GM18511 (cell line): ENCODE data around the gene ZNF384.
A peak's percentile ranks its signal among the peaks of the same experiment; 100 is the strongest.

Source experiments
- ATAC-seq: cut with Tn5 transposase; IDR thresholded peaks from one replicate; pipeline ENCODE4 v1.9.1; 2021; ENCODE audit warnings: mild to moderate bottlenecking, moderate library complexity; ENCODE audit not compliant: unreplicated experiment

The ZNF384 gene

DNA sequence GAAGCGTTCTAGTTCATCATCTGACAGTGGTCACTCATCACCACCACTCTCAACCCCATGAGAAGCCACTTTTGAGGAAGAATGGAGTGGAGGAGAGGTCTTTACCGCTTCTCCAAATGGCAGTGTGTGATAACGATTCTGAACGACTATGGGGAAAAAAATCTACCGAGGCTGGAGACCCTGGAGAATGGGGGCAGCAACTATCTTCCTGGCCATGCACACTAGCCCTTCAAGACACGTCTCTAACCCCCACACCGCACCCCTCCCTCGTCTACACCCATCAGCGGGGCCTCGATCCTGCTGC is 26.6 kb downstream of the ZNF384 start:
- peak; percentile 45 for ATAC-seq

GRCh38 chr12:6653987-6654386 is 35.2 kb downstream of the ZNF384 start:
- no peak for ATAC-seq

- ATAC-seq: no peak
Measured at GRCh38 chr12:6653342-6653741, 35.8 kb downstream of the ZNF384 start.

DNA sequence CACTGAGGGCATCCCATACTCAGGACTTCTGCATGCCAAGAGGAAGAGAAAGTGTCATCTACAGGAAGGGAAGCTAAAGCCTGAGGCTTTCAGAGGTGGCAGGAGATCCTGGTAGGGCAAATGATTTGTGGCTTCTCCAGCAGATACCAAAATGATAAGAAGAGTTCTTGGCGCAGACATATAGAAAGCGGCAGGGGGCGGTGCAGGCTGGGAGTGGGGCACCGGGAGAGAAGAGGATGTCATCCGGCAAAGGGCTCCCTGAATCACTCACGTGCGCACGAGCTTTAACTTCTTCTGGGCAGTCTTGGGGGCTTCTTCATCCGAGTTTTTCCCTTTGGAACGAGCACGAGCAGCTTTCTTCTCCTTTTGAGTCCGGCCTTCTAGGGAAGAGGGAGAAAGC is 36.8 kb downstream of the ZNF384 start:
- no peak for ATAC-seq

DNA sequence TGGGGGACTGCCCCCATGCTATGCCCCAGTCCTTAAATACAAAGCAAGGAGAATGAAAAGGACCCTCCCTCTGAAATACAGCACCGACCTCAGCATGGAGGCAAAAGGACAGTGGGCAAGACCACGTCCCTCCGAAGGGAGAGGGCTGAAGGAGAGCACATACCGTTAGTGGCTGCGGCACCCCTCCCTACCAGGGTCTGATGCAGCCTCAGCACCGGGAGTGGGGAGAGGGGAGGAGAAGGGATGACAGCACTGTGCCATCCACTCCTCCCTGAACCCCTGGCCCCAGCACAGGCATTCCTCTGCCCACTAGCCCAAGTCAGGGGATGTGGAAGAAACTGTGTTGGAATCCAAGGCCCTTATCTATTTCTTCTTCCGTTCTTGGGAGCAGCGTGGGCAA is 38.3 kb downstream of the ZNF384 start:
- ATAC-seq: no peak

DNA sequence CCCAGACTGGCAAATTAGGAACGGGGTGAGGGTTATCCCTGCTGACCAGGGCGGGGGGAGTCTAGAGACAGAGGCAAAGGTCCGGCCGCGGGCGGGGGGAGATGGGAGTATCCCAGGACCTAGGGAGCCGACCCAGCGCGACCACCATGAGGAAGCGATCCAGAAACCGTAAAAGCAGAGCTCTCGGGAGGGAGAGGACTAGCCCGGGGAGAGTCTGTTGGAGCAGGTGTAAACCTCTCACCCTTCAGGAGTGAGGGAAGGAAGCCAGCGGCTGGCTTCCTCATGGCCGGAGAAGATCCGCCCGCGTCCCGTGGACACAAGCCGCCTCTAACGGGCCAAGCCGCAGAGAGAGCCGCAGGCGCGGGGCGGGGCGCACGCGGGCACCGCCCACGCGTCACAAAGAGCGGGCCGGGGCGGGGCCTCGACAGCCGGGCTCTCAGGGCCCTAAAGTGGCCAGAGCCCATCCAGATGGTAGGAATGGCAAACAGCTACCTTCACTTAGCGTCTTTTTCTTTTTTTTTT is 42.0 kb downstream of the ZNF384 start, which contains the start of gene ACRBP:
Gene ACRBP, minus strand, starts transcription at position 350 of the 522 bp plus-strand sequence. Its CDS starts 66 bp downstream, at position 284.
- ATAC-seq: no peak

- ATAC-seq: no peak
Measured at GRCh38 chr12:6646276-6647082, 42.7 kb downstream of the ZNF384 start.

- no peak for ATAC-seq
Measured at GRCh38 chr12:6644903-6645302, 44.3 kb downstream of the ZNF384 start.

- no peak for ATAC-seq
Measured at GRCh38 chr12:6644257-6644596, 44.9 kb downstream of the ZNF384 start.

- ATAC-seq: no peak
Measured at GRCh38 chr12:6643569-6644256, 45.5 kb downstream of the ZNF384 start.

DNA sequence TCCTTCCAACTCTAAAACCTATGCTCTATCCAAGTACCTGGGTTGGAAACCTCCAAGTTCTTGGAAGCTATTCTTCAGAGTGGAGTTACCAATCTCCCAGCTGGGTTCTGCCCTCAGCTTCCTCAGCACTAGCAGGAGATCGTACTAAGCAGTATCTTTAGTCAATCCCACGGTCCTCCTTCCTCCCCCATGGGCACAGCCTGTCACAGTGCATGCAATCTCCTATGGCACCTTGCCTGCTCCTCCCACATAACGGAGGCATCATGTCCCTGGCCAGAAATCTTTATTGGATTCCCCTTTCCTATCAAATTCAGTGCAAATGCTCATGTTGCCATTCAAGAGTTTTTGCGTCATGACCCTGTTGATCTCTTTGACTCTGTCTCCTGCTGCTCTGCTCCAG is 48.0 kb downstream of the ZNF384 start:
- no peak for ATAC-seq

GRCh38 chr12:6640497-6640896 is 48.7 kb downstream of the ZNF384 start:
- no peak for ATAC-seq

GRCh38 chr12:6639151-6639801 is 49.9 kb downstream of the ZNF384 start:
- ATAC-seq: no peak

- ATAC-seq: no peak
Measured at GRCh38 chr12:6638305-6638704, 50.9 kb downstream of the ZNF384 start.

- ATAC-seq: peak; percentile 66
Measured at GRCh38 chr12:6635856-6636531, 53.2 kb downstream of the ZNF384 start, which contains the start of gene LPAR5. LPAR5 (minus strand) TSS chr12:6635959; CDS start chr12:6621248, 14,711 bp downstream.

- ATAC-seq: peak; percentile 62
Measured at GRCh38 chr12:6635375-6635855, 53.8 kb downstream of the ZNF384 start.

GRCh38 chr12:6632026-6632983 is 56.9 kb downstream of the ZNF384 start:
- ATAC-seq: peak; percentile 58

- no peak for ATAC-seq
Measured at GRCh38 chr12:6631549-6631961, 57.6 kb downstream of the ZNF384 start.

DNA sequence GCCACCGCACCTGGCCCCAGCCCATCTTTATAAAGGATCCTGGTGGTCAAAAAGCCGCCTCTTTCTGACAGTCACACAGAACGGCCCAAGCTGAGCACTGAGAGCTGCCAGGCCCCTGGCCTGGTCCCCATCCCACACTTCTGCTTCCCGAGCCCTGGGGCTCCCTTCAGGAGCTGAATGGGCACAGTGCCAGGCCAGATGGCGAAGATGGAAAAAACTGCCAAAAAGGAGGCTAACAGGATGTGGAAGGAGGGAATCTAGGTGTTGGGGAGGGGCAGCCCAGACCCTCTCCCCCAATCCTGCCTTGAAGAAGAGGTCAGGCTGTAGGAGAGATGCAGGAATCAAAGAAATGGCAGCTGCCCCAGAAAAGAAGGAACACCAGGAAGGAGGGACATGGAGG is 58.4 kb downstream of the ZNF384 start:
- ATAC-seq: no peak

DNA sequence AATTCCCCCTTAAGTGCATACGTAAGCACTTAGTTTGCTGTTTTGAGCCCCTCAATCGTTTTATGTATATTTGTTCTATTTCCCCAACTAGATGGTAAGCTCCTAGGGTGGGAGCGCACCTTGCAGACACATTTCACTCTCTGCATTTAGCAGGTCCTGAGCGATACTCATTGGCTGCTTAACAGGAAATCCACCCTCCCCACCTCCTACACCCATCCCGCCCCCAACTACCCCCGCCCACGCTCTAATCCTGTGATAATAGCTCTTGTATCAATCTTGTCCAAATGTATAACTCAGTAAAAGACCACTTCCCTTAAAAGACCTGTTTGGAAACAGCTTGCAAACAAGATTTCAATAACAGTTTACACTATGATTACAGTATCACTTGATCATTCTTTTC is 61.6 kb downstream of the ZNF384 start:
- no peak for ATAC-seq
